HL-60 (cell line): ENCODE data around the gene MRPL49.
A peak's percentile ranks its signal among the peaks of the same experiment; 100 is the strongest.

ENCODE experiments used
- DNase-seq, 2 experiments: peaks; one replicate each; pipeline ENCODE4 v3.0.0-alpha.2; 2010 to 2020; ENCODE audit warnings: low read depth in 1 of 2, low spot score in 1 of 2
- H3K27ac ChIP-seq: fragments of 250-450 bp; sonication (Bioruptor Pico); replicated peaks from 2 replicates; pipeline ENCODE4 v1.5.1; 2020; ENCODE audit warnings: mild to moderate bottlenecking, moderate library complexity
- H3K27me3 ChIP-seq: fragments of 250-450 bp; sonication (Bioruptor Pico); 2 replicates; pipeline ENCODE4 v1.5.1; 2021; ENCODE audit warnings: mild to moderate bottlenecking, moderate library complexity; ENCODE audit not compliant: insufficient read depth, poor library complexity, severe bottlenecking
- H3K4me3 ChIP-seq: replicated peaks from 2 replicates; pipeline ENCODE4 v1.5.1; 2011; ENCODE audit warnings: mild to moderate bottlenecking, control low read depth, low read length; ENCODE audit not compliant: insufficient read depth
- GABPA ChIP-seq: IDR thresholded peaks from 2 replicates; pipeline ENCODE4 v1.6.1; 2012; ENCODE audit warnings: low read depth
- POLR2AphosphoS5 ChIP-seq: IDR thresholded peaks from 2 replicates; pipeline ENCODE4 v1.6.1; 2012; ENCODE audit warnings: low read depth
- SPI1 ChIP-seq: IDR thresholded peaks from 2 replicates; pipeline ENCODE4 v1.6.1; 2012; ENCODE audit warnings: low read depth, mild to moderate bottlenecking, borderline replicate concordance
- TF ChIP-seq, protein P1 (sequence below): IDR thresholded peaks from one replicate; pipeline ENCODE4 v1.5.1; 2011; ENCODE audit warnings: low read length, control low read depth, inconsistent platforms; ENCODE audit not compliant: insufficient read depth
- TF ChIP-seq, protein P2 (sequence below): IDR thresholded peaks from 2 replicates; pipeline ENCODE4 v1.6.1; 2012; ENCODE audit warnings: low read depth; ENCODE audit not compliant: insufficient replicate concordance

MRPL49 gene

DNA sequence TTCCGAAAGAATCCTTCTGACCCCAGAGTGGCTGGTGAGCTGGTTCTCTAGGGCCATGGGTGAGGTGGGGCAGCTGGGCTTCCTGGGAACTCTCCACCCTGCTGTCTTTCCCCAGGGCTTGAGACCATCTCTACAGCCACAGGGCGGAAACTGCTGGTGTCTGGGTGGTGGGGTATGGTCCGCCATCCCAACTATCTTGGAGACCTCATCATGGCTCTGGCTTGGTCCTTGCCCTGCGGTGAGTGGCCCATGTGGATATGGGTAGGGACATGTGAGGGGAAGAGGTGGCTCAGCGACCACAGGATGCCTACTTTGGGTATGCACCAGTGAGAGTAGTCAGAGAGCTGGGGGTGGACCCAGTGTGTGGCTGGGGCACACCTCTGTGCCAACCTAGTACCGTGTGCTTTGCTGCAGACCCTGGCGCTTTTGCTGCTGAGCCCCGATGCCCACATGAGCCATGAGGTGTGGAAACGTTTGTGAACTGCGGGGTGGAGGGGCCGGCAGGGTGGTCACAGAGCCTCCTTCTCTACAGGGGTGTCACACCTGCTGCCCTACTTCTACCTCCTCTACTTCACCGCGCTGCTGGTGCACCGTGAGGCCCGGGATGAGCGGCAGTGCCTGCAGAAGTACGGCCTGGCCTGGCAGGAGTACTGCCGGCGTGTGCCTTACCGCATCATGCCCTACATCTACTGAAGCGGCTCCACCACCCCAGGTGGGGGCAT is 6.6 kb upstream of the MRPL49 start:
- H3K27ac ChIP-seq: no peak overlapping the region
- H3K4me3 ChIP-seq: no peak overlapping the region
- no peak for DNase-seq
- TF ChIP-seq SPI1 (no peak), POLR2AphosphoS5 (no peak), GABPA (no peak)
- TF ChIP-seq, protein P1, sequence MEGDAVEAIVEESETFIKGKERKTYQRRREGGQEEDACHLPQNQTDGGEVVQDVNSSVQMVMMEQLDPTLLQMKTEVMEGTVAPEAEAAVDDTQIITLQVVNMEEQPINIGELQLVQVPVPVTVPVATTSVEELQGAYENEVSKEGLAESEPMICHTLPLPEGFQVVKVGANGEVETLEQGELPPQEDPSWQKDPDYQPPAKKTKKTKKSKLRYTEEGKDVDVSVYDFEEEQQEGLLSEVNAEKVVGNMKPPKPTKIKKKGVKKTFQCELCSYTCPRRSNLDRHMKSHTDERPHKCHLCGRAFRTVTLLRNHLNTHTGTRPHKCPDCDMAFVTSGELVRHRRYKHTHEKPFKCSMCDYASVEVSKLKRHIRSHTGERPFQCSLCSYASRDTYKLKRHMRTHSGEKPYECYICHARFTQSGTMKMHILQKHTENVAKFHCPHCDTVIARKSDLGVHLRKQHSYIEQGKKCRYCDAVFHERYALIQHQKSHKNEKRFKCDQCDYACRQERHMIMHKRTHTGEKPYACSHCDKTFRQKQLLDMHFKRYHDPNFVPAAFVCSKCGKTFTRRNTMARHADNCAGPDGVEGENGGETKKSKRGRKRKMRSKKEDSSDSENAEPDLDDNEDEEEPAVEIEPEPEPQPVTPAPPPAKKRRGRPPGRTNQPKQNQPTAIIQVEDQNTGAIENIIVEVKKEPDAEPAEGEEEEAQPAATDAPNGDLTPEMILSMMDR: no peak
- TF ChIP-seq, protein P2, sequence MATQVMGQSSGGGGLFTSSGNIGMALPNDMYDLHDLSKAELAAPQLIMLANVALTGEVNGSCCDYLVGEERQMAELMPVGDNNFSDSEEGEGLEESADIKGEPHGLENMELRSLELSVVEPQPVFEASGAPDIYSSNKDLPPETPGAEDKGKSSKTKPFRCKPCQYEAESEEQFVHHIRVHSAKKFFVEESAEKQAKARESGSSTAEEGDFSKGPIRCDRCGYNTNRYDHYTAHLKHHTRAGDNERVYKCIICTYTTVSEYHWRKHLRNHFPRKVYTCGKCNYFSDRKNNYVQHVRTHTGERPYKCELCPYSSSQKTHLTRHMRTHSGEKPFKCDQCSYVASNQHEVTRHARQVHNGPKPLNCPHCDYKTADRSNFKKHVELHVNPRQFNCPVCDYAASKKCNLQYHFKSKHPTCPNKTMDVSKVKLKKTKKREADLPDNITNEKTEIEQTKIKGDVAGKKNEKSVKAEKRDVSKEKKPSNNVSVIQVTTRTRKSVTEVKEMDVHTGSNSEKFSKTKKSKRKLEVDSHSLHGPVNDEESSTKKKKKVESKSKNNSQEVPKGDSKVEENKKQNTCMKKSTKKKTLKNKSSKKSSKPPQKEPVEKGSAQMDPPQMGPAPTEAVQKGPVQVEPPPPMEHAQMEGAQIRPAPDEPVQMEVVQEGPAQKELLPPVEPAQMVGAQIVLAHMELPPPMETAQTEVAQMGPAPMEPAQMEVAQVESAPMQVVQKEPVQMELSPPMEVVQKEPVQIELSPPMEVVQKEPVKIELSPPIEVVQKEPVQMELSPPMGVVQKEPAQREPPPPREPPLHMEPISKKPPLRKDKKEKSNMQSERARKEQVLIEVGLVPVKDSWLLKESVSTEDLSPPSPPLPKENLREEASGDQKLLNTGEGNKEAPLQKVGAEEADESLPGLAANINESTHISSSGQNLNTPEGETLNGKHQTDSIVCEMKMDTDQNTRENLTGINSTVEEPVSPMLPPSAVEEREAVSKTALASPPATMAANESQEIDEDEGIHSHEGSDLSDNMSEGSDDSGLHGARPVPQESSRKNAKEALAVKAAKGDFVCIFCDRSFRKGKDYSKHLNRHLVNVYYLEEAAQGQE: no peak
- no peaks in the 10 kb centered on the region for H3K27me3 ChIP-seq

DNA sequence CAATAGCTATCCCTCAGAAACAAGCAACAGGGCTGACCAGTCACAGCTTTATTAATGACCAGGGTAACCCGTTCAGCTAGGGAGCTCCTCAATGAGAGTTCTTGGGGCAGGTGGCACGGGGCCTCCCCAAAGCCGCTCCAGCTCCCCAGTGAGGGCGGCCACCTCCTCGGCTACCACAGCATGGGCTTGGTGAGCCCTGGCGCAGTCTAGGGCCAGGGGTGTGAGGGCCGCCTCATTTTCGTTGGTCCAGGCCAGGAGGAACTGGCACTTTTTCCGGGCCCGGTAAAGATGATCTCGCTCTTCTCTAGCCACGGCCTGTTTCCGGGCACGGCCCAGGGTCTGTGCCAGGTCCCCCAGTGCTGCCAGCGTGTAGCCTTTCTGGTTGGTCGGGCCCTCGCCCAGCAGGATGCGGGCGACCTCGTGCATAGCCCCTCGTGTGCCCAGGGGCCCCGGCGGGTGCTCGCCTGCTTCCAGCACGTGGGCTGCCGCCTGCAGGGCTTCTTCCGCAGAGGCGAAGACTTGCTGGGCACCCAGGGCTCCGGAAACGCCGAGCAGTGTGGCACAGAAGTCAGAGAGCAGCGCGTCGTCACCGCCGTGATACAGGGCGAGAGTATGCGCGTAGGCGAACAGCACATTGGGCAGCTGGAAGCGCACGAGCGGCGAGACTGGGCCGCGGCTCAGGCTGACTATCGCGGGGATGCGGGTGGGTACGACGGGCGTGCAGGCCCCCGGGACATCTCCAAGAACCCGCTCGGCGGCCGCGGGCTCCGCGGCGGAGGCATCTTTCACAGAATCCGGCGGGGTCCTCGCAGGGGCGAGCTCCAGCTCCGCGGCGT is 5.5 kb upstream of the MRPL49 start:
- Histone ChIP-seq H3K4me3 (peak overlapping the region; percentile 86), H3K27me3 (no peaks in the 10 kb centered on the region), H3K27ac (peak overlapping the region; percentile 83)
- TF ChIP-seq, protein P2: no peak
- TF ChIP-seq, protein P1: no peak
- TF ChIP-seq GABPA (0 out of 2 replicates have a peak, but pooled peaks have one; percentile 19), SPI1 (no peak), POLR2AphosphoS5 (peak; percentile 55; the same call in 1 of the 2 replicates)
- peak; percentile 51 to 64 for DNase-seq

DNA sequence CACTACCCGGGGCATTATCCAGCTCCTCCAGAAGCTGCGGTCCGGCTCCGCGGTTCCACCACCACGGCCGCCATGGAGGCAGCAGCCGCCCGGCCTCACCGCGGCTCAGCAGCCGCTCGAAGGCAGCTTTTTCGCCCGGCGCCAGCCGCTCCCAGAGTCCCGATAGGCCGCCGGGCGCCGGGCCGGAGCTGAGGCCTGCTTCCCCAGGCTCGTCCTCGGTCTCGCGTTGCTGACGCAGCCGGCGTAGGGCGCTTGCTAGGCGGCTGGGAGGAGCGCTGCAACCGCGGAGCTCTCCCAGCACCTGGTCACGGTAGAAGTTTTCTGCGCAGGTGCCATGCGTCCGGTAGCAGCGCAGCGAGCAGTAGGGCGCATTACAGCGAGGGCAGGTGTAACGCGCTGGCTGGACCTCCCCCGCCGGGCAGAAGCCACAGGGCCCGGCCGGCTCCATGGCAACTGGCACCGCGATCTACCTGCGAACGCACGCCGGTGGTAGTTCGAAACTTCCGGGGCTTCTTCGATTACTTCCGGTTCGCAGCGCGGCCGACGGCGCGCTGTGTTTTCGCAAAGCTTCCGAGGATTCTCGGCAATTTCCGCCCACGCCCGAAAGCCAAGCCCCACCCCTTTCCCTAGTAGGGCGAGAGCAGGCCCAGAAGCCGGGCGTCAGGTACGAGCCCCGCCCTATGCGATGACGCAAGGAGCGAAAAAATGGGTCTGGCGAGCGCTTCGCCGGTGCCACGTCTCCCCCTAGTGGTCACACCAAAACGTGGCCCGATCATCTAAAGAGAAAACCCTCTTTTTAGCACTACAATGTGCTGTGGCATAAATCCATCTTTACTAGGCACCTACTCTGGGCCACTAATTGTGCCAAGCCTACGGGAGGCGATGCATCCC is 4.7 kb upstream of the MRPL49 start, which contains the start of gene ZNHIT2:
ZNHIT2 (minus strand) TSS at position 496 of the 891 bp plus-strand sequence; CDS start at position 448, 48 bp downstream.
- no peaks in the 10 kb centered on the region for H3K27me3 ChIP-seq
- peak within 1 kb of the TSS; percentile 86 for H3K4me3 ChIP-seq
- peak; percentile 98 to 100 for DNase-seq
- peak within 1 kb of the TSS; percentile 83 for H3K27ac ChIP-seq
- TF ChIP-seq, protein P2: no peak
- no peak for TF ChIP-seq SPI1
- TF ChIP-seq POLR2AphosphoS5: peak; percentile 96
- TF ChIP-seq GABPA: peak; percentile 96
- TF ChIP-seq, protein P1: peak; percentile 80
